ENCODE data around the gene DOCK9.

DOCK9 gene

DNA sequence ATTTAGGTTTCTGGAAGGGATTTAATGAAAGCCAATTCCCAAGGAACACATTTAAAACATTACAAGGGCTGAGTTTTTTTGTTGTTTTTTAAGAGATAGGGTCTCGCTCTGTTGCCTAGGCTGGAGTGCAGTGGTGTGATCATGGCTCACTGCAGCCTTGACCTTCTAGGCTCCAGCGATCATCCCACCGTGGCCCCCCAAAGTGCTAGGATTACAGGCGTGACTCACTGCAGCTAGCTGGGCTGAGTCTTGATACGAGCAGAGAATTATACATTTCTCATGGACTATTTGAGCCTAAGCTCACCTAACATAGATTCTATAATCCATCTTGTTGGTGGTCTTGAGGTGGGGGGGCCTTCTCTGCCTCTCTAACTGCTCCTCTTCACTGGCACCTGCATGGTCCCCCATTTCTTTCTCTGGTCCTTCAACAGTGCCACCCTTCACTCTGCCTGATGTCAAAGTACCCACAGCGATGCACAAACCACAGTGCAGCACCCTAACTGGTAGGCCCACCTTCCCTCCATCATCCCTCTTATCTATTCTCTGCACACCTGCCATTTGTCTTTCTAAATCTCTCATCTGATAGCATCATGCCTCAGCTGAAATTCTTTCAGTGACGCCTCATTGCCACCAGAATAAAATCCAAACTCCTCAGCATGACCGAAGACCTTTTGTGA is 37.4 kb downstream of the DOCK9 start:
- no peaks in the 10 kb centered on the region for H3K9me3 ChIP-seq (ENCODE audit: control insufficient read depth in 2 of 2, low read length in 2 of 2)
- no peak overlapping the region for H3K9ac ChIP-seq (ENCODE audit: low read depth in 1 of 2, low read length in 2 of 2)
- H3K27ac ChIP-seq (ENCODE audit: low read depth in 2 of 2, low read length in 2 of 2), result no peak overlapping the region
- H3K36me3 ChIP-seq (ENCODE audit: control insufficient read depth in 2 of 2, insufficient read depth in 2 of 2, low read length in 2 of 2), result no peaks in the 10 kb centered on the region
- no peaks in the 10 kb centered on the region for H3K27me3 ChIP-seq (ENCODE audit: control insufficient read depth in 2 of 2, insufficient read depth in 2 of 2, low read length in 2 of 2)
- no peaks in the 10 kb centered on the region for H3K4me1 ChIP-seq (ENCODE audit: control insufficient read depth in 2 of 2, insufficient read depth in 2 of 2, low read length in 2 of 2)
- H3K4me3 ChIP-seq (ENCODE audit: low read length in 2 of 2), result no peak overlapping the region

DNA sequence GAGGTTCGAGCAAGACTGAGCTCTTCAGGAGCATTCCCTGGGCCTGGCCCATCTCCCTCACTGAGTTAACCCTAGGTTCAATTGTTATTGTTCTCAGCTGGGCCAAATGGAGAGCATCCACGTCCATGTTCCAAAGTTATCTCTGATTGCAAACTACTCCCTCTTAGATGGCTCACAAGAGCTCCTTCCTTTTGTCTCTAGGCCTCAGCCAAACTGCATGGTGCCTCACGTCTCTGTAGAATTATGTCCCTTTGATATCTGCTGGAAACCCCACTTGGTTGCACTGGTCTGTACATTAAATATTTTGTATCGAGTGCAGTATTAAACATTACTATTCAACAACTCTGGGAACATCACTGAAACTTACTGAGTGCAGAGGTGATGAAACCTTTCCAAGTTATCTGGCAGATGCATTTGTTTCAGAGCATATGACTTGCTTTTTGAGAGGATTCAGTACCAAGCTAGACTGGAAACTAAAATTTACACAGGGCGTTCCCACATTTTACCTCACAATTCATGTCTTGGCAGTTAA is 38.1 kb downstream of the DOCK9 start:
- Histone ChIP-seq H3K4me3 (ENCODE audit: low read length in 2 of 2) (no peak overlapping the region), H3K4me1 (ENCODE audit: control insufficient read depth in 2 of 2, insufficient read depth in 2 of 2, low read length in 2 of 2) (no peaks in the 10 kb centered on the region), H3K27me3 (ENCODE audit: control insufficient read depth in 2 of 2, insufficient read depth in 2 of 2, low read length in 2 of 2) (no peaks in the 10 kb centered on the region), H3K9me3 (ENCODE audit: control insufficient read depth in 2 of 2, low read length in 2 of 2) (no peaks in the 10 kb centered on the region), H3K27ac (ENCODE audit: low read depth in 2 of 2, low read length in 2 of 2) (no peak overlapping the region), H3K9ac (ENCODE audit: low read depth in 1 of 2, low read length in 2 of 2) (no peak overlapping the region), H3K36me3 (ENCODE audit: control insufficient read depth in 2 of 2, insufficient read depth in 2 of 2, low read length in 2 of 2) (no peaks in the 10 kb centered on the region)

- H3K4me3 ChIP-seq (ENCODE audit: low read length in 2 of 2), result no peak overlapping the region
- H3K27me3 ChIP-seq (ENCODE audit: control insufficient read depth in 2 of 2, insufficient read depth in 2 of 2, low read length in 2 of 2), result no peaks in the 10 kb centered on the region
- no peaks in the 10 kb centered on the region for H3K9me3 ChIP-seq (ENCODE audit: control insufficient read depth in 2 of 2, low read length in 2 of 2)
- H3K9ac ChIP-seq (ENCODE audit: low read depth in 1 of 2, low read length in 2 of 2), result no peak overlapping the region
- H3K4me1 ChIP-seq (ENCODE audit: control insufficient read depth in 2 of 2, insufficient read depth in 2 of 2, low read length in 2 of 2), result no peaks in the 10 kb centered on the region
- H3K36me3 ChIP-seq (ENCODE audit: control insufficient read depth in 2 of 2, insufficient read depth in 2 of 2, low read length in 2 of 2), result no peaks in the 10 kb centered on the region
- no peak overlapping the region for H3K27ac ChIP-seq (ENCODE audit: low read depth in 2 of 2, low read length in 2 of 2)
Observed at GRCh38 chr13:98938801-98939200, 39.1 kb downstream of the DOCK9 start.

DNA sequence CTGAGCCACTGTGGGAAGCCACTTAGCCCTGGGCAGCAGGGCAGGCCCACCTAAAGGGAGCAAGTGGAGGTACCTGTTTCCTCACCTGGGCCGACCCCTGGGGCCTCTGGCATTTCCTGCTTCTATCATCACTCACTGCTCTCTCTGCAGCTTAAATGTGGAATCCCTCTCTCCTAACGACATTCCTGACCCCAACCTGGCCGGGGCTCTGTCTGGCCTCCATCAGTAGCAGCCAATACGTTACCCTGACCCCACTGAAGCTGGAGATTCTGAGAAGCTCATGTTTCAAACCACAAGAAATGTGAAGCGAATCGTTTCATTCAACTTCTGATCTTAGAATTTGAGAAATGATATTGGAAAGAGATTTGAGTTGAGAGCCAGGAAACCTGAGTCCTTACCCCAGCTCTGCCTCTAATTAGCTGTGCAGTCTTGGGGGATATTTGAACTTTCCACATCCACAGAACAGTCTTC is 39.9 kb downstream of the DOCK9 start:
- Histone ChIP-seq H3K27ac (ENCODE audit: low read depth in 2 of 2, low read length in 2 of 2) (no peak overlapping the region), H3K4me1 (ENCODE audit: control insufficient read depth in 2 of 2, insufficient read depth in 2 of 2, low read length in 2 of 2) (no peaks in the 10 kb centered on the region), H3K4me3 (ENCODE audit: low read length in 2 of 2) (no peak overlapping the region), H3K9ac (ENCODE audit: low read depth in 1 of 2, low read length in 2 of 2) (no peak overlapping the region), H3K27me3 (ENCODE audit: control insufficient read depth in 2 of 2, insufficient read depth in 2 of 2, low read length in 2 of 2) (no peaks in the 10 kb centered on the region), H3K36me3 (ENCODE audit: control insufficient read depth in 2 of 2, insufficient read depth in 2 of 2, low read length in 2 of 2) (no peaks in the 10 kb centered on the region), H3K9me3 (ENCODE audit: control insufficient read depth in 2 of 2, low read length in 2 of 2) (peaks cover 0 to 3% of the 10 kb centered on the region in 2 donors)

GRCh38 chr13:98934243-98934642 is 43.6 kb downstream of the DOCK9 start:
- no peak overlapping the region for H3K9ac ChIP-seq (ENCODE audit: low read depth in 1 of 2, low read length in 2 of 2)

DNA sequence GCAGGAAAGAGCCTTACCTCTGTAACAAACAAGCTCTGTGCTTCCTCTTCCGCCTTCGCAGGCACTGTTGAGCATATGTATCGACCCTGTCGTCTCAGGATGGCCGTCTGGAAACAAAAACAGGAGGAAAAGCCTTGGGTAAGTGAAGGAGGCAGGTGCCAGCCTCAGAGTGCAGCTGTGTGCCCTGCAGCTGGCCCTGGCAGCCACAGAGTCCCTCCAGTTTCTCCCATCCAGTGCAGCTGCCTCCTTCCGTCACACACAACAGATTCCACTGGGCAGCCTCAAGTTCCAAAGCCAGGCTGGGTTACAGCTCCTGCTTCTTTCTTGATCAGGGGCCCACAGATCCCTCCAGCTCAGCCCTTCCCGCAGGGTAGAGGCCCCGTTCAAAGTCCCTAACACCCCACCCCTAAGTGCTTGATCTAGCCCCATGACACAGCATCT is 47.7 kb downstream of the DOCK9 start:
- Histone ChIP-seq H3K27ac (ENCODE audit: low read depth in 2 of 2, low read length in 2 of 2) (no peak overlapping the region), H3K4me3 (ENCODE audit: low read length in 2 of 2) (no peak overlapping the region), H3K4me1 (ENCODE audit: control insufficient read depth in 2 of 2, insufficient read depth in 2 of 2, low read length in 2 of 2) (no peaks in the 10 kb centered on the region), H3K27me3 (ENCODE audit: control insufficient read depth in 2 of 2, insufficient read depth in 2 of 2, low read length in 2 of 2) (no peaks in the 10 kb centered on the region), H3K9ac (ENCODE audit: low read depth in 1 of 2, low read length in 2 of 2) (no peak overlapping the region), H3K36me3 (ENCODE audit: control insufficient read depth in 2 of 2, insufficient read depth in 2 of 2, low read length in 2 of 2) (no peaks in the 10 kb centered on the region), H3K9me3 (ENCODE audit: control insufficient read depth in 2 of 2, low read length in 2 of 2) (peaks cover 0 to 3% of the 10 kb centered on the region in 2 donors)

More at GRCh38 chr13:98934243-98934642, 43.6 kb downstream of the DOCK9 start:
- no peaks in the 10 kb centered on the region for H3K27me3 ChIP-seq (ENCODE audit: control insufficient read depth in 2 of 2, insufficient read depth in 2 of 2, low read length in 2 of 2)
- H3K27ac ChIP-seq (ENCODE audit: low read depth in 2 of 2, low read length in 2 of 2), result no peak overlapping the region
- H3K4me3 ChIP-seq (ENCODE audit: low read length in 2 of 2), result no peak overlapping the region
- H3K9me3 ChIP-seq (ENCODE audit: control insufficient read depth in 2 of 2, low read length in 2 of 2), result peaks cover 0 to 3% of the 10 kb centered on the region in 2 donors
- no peaks in the 10 kb centered on the region for H3K36me3 ChIP-seq (ENCODE audit: control insufficient read depth in 2 of 2, insufficient read depth in 2 of 2, low read length in 2 of 2)
- no peaks in the 10 kb centered on the region for H3K4me1 ChIP-seq (ENCODE audit: control insufficient read depth in 2 of 2, insufficient read depth in 2 of 2, low read length in 2 of 2)

DNA sequence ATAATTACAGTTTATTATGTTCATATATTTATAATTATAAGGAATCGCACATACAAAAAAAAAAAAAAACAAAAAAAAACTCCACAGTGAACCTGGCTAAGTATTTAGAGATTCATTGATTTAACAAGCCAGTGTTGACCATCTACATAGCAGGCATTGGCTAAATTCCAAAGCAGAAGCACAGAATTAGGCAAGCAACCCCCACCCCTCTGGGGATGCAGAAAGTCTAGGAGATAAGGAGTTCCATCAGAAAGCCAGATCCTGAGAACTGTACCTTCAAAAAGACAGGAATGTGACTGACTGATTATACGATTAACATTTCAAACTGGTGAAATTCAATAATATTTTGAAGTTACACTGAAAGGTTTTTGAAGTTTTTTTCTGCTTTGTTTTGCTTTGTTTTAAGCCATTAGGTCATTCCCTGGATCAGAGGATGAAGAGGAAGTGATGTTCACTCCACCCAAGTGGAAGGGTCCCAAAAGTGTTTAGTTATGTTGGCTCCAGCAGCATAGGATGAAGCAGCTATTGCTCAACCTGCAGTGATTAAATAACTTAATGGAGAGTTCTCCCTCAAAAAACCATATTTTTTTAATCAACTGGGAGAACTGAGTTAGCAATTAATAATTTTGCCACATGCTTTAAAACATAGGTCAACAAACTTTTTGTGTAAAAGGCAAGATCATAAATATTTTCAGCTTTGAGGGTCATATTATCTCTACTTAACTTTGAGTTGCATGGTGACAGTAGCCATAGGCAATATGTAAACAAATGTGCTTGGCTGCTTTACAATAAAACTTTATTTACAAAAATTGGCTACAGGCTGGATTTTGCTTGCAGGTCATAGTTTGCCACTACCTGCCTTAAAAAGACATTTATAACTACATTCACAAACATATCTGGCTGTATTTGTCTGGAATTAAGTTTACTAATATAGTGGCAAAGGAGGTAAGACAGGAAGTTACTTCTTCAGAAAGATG is 49.6 kb downstream of the DOCK9 start:
- Histone ChIP-seq H3K27ac (ENCODE audit: low read depth in 2 of 2, low read length in 2 of 2) (no peak overlapping the region), H3K9ac (ENCODE audit: low read depth in 1 of 2, low read length in 2 of 2) (no peak overlapping the region), H3K36me3 (ENCODE audit: control insufficient read depth in 2 of 2, insufficient read depth in 2 of 2, low read length in 2 of 2) (no peaks in the 10 kb centered on the region), H3K9me3 (ENCODE audit: control insufficient read depth in 2 of 2, low read length in 2 of 2) (no peaks in the 10 kb centered on the region), H3K27me3 (ENCODE audit: control insufficient read depth in 2 of 2, insufficient read depth in 2 of 2, low read length in 2 of 2) (no peaks in the 10 kb centered on the region), H3K4me3 (ENCODE audit: low read length in 2 of 2) (no peak overlapping the region), H3K4me1 (ENCODE audit: control insufficient read depth in 2 of 2, insufficient read depth in 2 of 2, low read length in 2 of 2) (no peaks in the 10 kb centered on the region)

- H3K9me3 ChIP-seq (ENCODE audit: control insufficient read depth in 2 of 2, low read length in 2 of 2), result no peaks in the 10 kb centered on the region
- no peaks in the 10 kb centered on the region for H3K4me1 ChIP-seq (ENCODE audit: control insufficient read depth in 2 of 2, insufficient read depth in 2 of 2, low read length in 2 of 2)
- H3K27me3 ChIP-seq (ENCODE audit: control insufficient read depth in 2 of 2, insufficient read depth in 2 of 2, low read length in 2 of 2), result no peaks in the 10 kb centered on the region
- H3K9ac ChIP-seq (ENCODE audit: low read depth in 1 of 2, low read length in 2 of 2), result no peak overlapping the region
- no peak overlapping the region for H3K27ac ChIP-seq (ENCODE audit: low read depth in 2 of 2, low read length in 2 of 2)
- peaks cover 0 to 9% of the 10 kb centered on the region in 2 donors for H3K36me3 ChIP-seq (ENCODE audit: control insufficient read depth in 2 of 2, insufficient read depth in 2 of 2, low read length in 2 of 2)
- H3K4me3 ChIP-seq (ENCODE audit: low read length in 2 of 2), result no peak overlapping the region
Observed at GRCh38 chr13:98925949-98926348, 51.9 kb downstream of the DOCK9 start.

GRCh38 chr13:98923641-98924397 is 54.0 kb downstream of the DOCK9 start:
- Histone ChIP-seq H3K27ac (ENCODE audit: low read depth in 2 of 2, low read length in 2 of 2) (no peak overlapping the region), H3K9me3 (ENCODE audit: control insufficient read depth in 2 of 2, low read length in 2 of 2) (no peaks in the 10 kb centered on the region), H3K9ac (ENCODE audit: low read depth in 1 of 2, low read length in 2 of 2) (no peak overlapping the region), H3K4me3 (ENCODE audit: low read length in 2 of 2) (no peak overlapping the region), H3K27me3 (ENCODE audit: control insufficient read depth in 2 of 2, insufficient read depth in 2 of 2, low read length in 2 of 2) (no peaks in the 10 kb centered on the region), H3K36me3 (ENCODE audit: control insufficient read depth in 2 of 2, insufficient read depth in 2 of 2, low read length in 2 of 2) (peaks cover 0 to 9% of the 10 kb centered on the region in 2 donors), H3K4me1 (ENCODE audit: control insufficient read depth in 2 of 2, insufficient read depth in 2 of 2, low read length in 2 of 2) (no peaks in the 10 kb centered on the region)
